ENCODE results near the gene COL23A1. TPM values are rescaled to one million over a fixed set of nuclear protein-coding genes. Genes with fewer than 3 reads are reported as not detected.

The COL23A1 gene
- total and polyA plus RNA-seq, 2 experiments from 2014 or later, result 1.1 to 5.1 TPM

GRCh38 chr5:178583279-178583678 lies 6.9 kb downstream of the COL23A1 start:
- H3K9me2 ChIP-seq (replicated peaks; ENCODE audit: insufficient read depth), result no peaks in the 10 kb centered on the region
- H4K20me1 ChIP-seq (ENCODE audit: insufficient read depth, poor library complexity, severe bottlenecking), result no peaks in the 10 kb centered on the region
- H3K27me3 ChIP-seq, result peaks cover 18% of the 10 kb centered on the region
- no peak for DNase-seq (ENCODE audit: low spot score)
- H3K27ac ChIP-seq, result no peak overlapping the region
- no peaks in the 10 kb centered on the region for H3K36me3 ChIP-seq (replicated peaks; ENCODE audit: insufficient read depth, low read depth)
- no peak overlapping the region for H3K4me3 ChIP-seq
- 83% methylated on average over 8 of the region's 8 CpGs for WGBS (ENCODE audit: low lambda C conversion rate, missing lambda C conversion rate)
- H3K4me2 ChIP-seq, result no peak overlapping the region
- no peaks in the 10 kb centered on the region for H3K79me2 ChIP-seq
- H3K4me1 ChIP-seq (ENCODE audit: insufficient read depth), result no peaks in the 10 kb centered on the region
- H3K9me3 ChIP-seq (ENCODE audit: low read depth), result no peaks in the 10 kb centered on the region
- no peak for TF ChIP-seq EZH2 (IDR thresholded peaks at IDR 0.05; ENCODE audit: borderline replicate concordance)
- TF ChIP-seq EZH2phosphoT487 (IDR thresholded peaks at IDR 0.05; ENCODE audit: low read depth, severe bottlenecking, unreplicated experiment), result no peak
- TF ChIP-seq, protein P1, sequence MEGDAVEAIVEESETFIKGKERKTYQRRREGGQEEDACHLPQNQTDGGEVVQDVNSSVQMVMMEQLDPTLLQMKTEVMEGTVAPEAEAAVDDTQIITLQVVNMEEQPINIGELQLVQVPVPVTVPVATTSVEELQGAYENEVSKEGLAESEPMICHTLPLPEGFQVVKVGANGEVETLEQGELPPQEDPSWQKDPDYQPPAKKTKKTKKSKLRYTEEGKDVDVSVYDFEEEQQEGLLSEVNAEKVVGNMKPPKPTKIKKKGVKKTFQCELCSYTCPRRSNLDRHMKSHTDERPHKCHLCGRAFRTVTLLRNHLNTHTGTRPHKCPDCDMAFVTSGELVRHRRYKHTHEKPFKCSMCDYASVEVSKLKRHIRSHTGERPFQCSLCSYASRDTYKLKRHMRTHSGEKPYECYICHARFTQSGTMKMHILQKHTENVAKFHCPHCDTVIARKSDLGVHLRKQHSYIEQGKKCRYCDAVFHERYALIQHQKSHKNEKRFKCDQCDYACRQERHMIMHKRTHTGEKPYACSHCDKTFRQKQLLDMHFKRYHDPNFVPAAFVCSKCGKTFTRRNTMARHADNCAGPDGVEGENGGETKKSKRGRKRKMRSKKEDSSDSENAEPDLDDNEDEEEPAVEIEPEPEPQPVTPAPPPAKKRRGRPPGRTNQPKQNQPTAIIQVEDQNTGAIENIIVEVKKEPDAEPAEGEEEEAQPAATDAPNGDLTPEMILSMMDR (IDR thresholded peaks at IDR 0.05; ENCODE audit: poor library complexity), result no peak
- no peak overlapping the region for H2AFZ ChIP-seq

DNA sequence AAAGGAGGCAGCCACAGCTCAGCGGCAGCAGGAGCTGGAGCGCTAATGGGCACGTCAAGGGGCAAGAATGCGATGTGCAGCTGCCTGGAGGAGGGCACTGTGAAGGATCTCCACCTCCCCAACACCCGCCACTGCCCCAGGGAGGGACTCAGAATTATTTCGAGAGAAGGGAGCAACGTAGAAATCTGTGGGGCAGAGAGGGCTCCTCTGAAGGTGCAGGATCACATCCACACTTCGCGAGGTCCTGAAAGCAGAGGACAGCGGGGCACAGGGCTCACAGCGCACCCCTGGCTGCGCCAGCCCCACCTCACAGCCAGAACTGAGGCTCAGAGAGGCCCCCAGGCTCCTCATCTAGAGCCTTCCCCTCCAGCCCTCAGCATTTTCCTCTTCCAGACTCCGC lies 7.9 kb downstream of the COL23A1 start:
- Histone ChIP-seq H3K4me1 (ENCODE audit: insufficient read depth) (no peaks in the 10 kb centered on the region), H3K4me3 (no peak overlapping the region), H3K9me2 (replicated peaks; ENCODE audit: insufficient read depth) (no peaks in the 10 kb centered on the region), H2AFZ (no peak overlapping the region), H3K9me3 (ENCODE audit: low read depth) (no peaks in the 10 kb centered on the region), H3K27ac (no peak overlapping the region), H3K79me2 (no peaks in the 10 kb centered on the region), H3K27me3 (peaks cover 12% of the 10 kb centered on the region), H3K4me2 (no peak overlapping the region), H4K20me1 (ENCODE audit: insufficient read depth, poor library complexity, severe bottlenecking) (no peaks in the 10 kb centered on the region), H3K36me3 (replicated peaks; ENCODE audit: insufficient read depth, low read depth) (no peaks in the 10 kb centered on the region)
- no peak for DNase-seq (ENCODE audit: low spot score)
- TF ChIP-seq EZH2 (IDR thresholded peaks at IDR 0.05; ENCODE audit: borderline replicate concordance) (no peak), EZH2phosphoT487 (IDR thresholded peaks at IDR 0.05; ENCODE audit: low read depth, severe bottlenecking, unreplicated experiment) (no peak)
- TF ChIP-seq, protein P1 (IDR thresholded peaks at IDR 0.05; ENCODE audit: poor library complexity), result no peak
- 96% methylated on average over 13 of the region's 13 CpGs for WGBS (ENCODE audit: low lambda C conversion rate, missing lambda C conversion rate)

GRCh38 chr5:178581621-178582020 lies 8.6 kb downstream of the COL23A1 start:
- Histone ChIP-seq H3K36me3 (replicated peaks; ENCODE audit: insufficient read depth, low read depth) (no peaks in the 10 kb centered on the region), H3K79me2 (no peaks in the 10 kb centered on the region), H3K4me1 (ENCODE audit: insufficient read depth) (peaks cover 3% of the 10 kb centered on the region), H4K20me1 (ENCODE audit: insufficient read depth, poor library complexity, severe bottlenecking) (no peaks in the 10 kb centered on the region), H3K4me3 (no peak overlapping the region), H3K4me2 (no peak overlapping the region), H3K9me2 (replicated peaks; ENCODE audit: insufficient read depth) (no peaks in the 10 kb centered on the region), H3K27ac (no peak overlapping the region), H3K27me3 (peaks cover 11% of the 10 kb centered on the region), H3K9me3 (ENCODE audit: low read depth) (no peaks in the 10 kb centered on the region), H2AFZ (no peak overlapping the region)
- 83% methylated on average over 3 of the region's 3 CpGs for WGBS (ENCODE audit: low lambda C conversion rate, missing lambda C conversion rate)
- DNase-seq (ENCODE audit: low spot score), result no peak
- TF ChIP-seq EZH2phosphoT487 (IDR thresholded peaks at IDR 0.05; ENCODE audit: low read depth, severe bottlenecking, unreplicated experiment) (no peak), EZH2 (IDR thresholded peaks at IDR 0.05; ENCODE audit: borderline replicate concordance) (no peak)
- TF ChIP-seq, protein P1 (IDR thresholded peaks at IDR 0.05; ENCODE audit: poor library complexity), result no peak

Data from hepatocyte (in vitro differentiated cells).